Activated naive CD4-positive, alpha-beta T cell treated with anti-CD3 and anti-CD28 coated beads for 36 hours (primary cell): Measurements from ENCODE around the gene ANKMY1. TPM values are rescaled to one million over a fixed set of nuclear protein-coding genes. Genes with fewer than 3 reads are reported as not detected.

Experiments used
- CTCF ChIA-PET: fragments of 350-600 bp; sonication (Branson Sonifier 250); formaldehyde crosslinking; loops from one replicate; lab custom pipeline; 2021; ENCODE audit warnings: antibody characterized with exemption; lab: Charles Lee
- DNase-seq: peaks from one replicate; pipeline ENCODE4 v3.0.0-alpha.2; 2020
- H3K27ac Mint-ChIP-seq: one replicate; pipeline ENCODE4 v1.8.0; 2021; ENCODE audit warnings: mild to moderate bottlenecking, mixed read lengths
- H3K27me3 Mint-ChIP-seq: one replicate; pipeline ENCODE4 v1.8.0; 2021; ENCODE audit warnings: low read depth, mixed read lengths
- H3K36me3 Mint-ChIP-seq: one replicate; pipeline ENCODE4 v1.8.0; 2021; ENCODE audit warnings: low read depth, mixed read lengths
- H3K4me1 Mint-ChIP-seq: one replicate; pipeline ENCODE4 v1.8.0; 2021; ENCODE audit warnings: low read depth, mixed read lengths
- H3K4me3 Mint-ChIP-seq: one replicate; pipeline ENCODE4 v1.8.0; 2021; ENCODE audit warnings: mild to moderate bottlenecking, moderate library complexity, mixed read lengths
- H3K9me3 Mint-ChIP-seq: one replicate; pipeline ENCODE4 v1.8.0; 2021; ENCODE audit warnings: mixed read lengths
- intact Hi-C: fragments of 100-400 bp; cut with micrococcal nuclease; formaldehyde crosslinking; loops from one replicate; pipeline ENCODE4 v1.15.1; 2023
- total RNA-seq, 2 experiments: library from RNA; stranded (reverse); gene quantifications; one replicate each; pipeline ENCODE4 v1.2.3, GENCODE V29; 2021

The ANKMY1 gene
- total RNA-seq, 2 experiments from 2014 or later: 17.0 to 17.4 TPM

DNA sequence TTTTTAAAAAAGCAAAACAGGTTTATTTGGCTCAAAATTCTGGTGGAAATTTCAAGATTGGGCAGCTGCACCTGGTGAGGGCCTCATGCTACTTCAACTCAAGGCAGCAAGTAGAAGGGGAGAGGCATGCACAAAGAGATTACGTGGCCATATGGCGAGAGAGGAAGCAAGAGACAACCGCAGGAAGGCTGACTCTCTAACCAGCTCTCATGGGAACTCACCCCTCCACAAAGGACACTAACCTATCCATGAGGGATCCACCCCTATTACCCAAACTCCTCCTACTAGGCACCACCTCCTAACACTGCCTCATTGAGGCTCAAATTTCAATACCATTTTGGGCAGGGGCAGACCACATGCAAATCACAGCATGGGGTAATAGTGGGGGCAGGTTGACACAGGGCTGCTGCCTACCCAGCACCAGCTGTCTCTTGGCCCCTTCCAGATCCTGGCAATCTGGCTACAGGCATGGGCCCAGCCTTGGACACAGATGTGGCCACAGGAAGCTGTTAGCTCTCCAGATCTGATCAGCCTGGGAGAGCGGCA, 26.8 kb upstream of the ANKMY1 start:
- Mint-ChIP-seq H3K4me1 (peaks cover 54% of the 10 kb centered on the region), H3K9me3 (peaks cover 2% of the 10 kb centered on the region), H3K27ac (no peak overlapping the region), H3K36me3 (peaks cover 10% of the 10 kb centered on the region), H3K27me3 (no peaks in the 10 kb centered on the region), H3K4me3 (peak overlapping the region; percentile 92)
- intact Hi-C loops: no loop called here
- no peak for DNase-seq
- CTCF ChIA-PET: interaction anchor here (0.5 to 2.5 kb wide), 3 partner anchors 15 to 71 kb away, joined by 4 to 11 read pairs (median 5); no protein-coding TSS in a partner anchor

DNA sequence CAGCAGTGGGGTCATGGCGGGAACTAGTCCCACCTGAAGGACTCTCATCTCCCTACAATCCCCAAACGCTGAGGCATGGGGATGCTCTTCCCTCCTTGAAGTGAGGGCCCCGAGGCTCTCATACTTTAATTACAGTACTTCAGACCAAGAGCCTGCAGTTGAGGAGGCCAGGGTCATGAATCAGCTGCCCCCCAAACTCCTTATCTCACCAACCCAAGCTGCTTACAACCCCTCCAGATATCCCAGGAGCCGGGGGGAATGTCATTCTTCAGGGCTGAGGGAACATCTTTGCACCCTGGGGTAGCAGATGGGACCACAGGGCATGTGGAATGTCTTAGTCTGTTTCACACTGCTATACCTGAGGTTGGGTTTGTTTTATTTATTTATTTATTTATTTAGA, 26.0 kb upstream of the ANKMY1 start:
- no peaks in the 10 kb centered on the region for H3K27me3 Mint-ChIP-seq
- no peak overlapping the region for H3K4me3 Mint-ChIP-seq
- H3K36me3 Mint-ChIP-seq: peaks cover 9% of the 10 kb centered on the region
- intact Hi-C loops: no loop called here
- peaks cover 56% of the 10 kb centered on the region for H3K4me1 Mint-ChIP-seq
- CTCF ChIA-PET: no interaction called here
- peaks cover 2% of the 10 kb centered on the region for H3K9me3 Mint-ChIP-seq
- H3K27ac Mint-ChIP-seq: no peak overlapping the region
- DNase-seq: no peak

- no peak for DNase-seq
- CTCF ChIA-PET: interaction anchor here (1.7 kb wide), 1 partner anchor 16 kb away, joined by 6 read pairs; no protein-coding TSS in a partner anchor
- Mint-ChIP-seq H3K9me3 (peaks cover 2% of the 10 kb centered on the region), H3K4me1 (peaks cover 49% of the 10 kb centered on the region), H3K27ac (no peak overlapping the region), H3K36me3 (peaks cover 9% of the 10 kb centered on the region), H3K27me3 (no peaks in the 10 kb centered on the region), H3K4me3 (no peak overlapping the region)
- intact Hi-C loops: no loop called here
Observed at GRCh38 chr2:240582781-240583180, 25.0 kb upstream of the ANKMY1 start.

DNA sequence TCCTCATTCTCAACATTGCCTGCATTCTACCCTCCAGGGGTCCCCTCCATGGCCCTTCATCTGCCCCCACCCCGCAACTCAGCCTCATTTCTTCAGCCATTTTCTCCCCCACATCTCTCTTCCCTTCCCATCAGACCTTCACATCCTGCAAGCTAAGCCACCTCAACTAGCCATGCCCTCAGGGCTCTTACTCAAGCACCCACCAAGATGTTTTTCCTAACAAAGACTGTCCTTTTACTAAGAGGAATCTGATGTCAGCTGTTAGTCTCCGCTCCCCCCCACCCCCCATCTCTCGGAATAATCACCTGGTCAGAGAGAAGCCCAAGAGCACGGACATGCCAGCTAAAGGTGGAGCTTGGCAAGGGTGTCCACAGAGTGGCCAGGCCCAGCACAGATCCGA, 24.0 kb upstream of the ANKMY1 start:
- no peak for DNase-seq
- peaks cover 42% of the 10 kb centered on the region for H3K4me1 Mint-ChIP-seq
- peaks cover 9% of the 10 kb centered on the region for H3K36me3 Mint-ChIP-seq
- H3K9me3 Mint-ChIP-seq: peaks cover 2% of the 10 kb centered on the region
- intact Hi-C loops: no loop called here
- no peak overlapping the region for H3K4me3 Mint-ChIP-seq
- CTCF ChIA-PET: interaction anchor here (0.6 to 1.7 kb wide), 3 partner anchors 13 to 237 kb away, joined by 4 to 6 read pairs (median 4); no protein-coding TSS in a partner anchor
- H3K27ac Mint-ChIP-seq: no peak overlapping the region
- no peaks in the 10 kb centered on the region for H3K27me3 Mint-ChIP-seq

DNA sequence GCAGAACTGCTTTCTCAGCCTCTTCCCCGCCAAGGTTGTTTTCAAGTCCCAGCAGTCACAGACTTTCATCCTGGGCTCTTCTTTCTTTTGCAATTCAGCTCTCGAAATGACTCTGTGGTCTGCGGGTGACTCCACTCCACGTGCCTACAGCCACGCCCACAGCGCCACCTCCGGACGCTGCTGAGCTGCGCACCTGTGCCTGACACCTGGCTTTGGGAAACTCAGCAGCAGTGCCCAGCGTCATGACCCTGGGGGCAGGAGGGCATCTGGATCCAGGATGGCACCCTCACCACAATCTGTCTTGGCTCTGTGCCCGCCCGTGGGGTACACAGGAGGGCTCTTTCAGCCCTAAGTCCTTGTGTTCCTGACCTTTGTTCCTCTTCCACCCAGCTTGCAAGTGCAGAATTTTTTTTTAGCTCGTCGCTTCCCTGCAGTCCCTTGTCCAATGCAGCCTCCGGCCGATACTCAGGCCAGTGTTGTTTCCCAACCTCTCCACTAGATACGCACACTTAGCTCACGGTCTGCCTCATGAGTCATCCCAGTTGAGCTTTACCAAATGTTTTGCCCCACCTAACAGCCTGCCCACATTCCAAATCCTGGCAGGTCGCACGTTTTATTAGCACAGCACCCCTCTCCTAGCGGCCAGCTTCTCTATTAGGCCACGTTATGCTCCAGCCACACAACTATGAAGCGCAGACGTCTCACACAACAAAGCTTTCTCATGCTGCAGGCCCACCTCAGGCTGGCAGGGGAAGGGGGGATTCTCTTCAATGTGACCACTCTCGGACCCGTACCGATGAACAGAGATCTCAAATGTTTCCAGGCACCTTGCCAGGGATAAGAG, 22.2 kb upstream of the ANKMY1 start:
- intact Hi-C loops: loop anchor here (1.0 kb wide), 2 partner anchors 13 to 66 kb away; no protein-coding TSS in a partner anchor
- Mint-ChIP-seq H3K36me3 (peaks cover 7% of the 10 kb centered on the region), H3K27ac (peak overlapping the region; percentile 84), H3K4me3 (no peak overlapping the region), H3K9me3 (peaks cover 2% of the 10 kb centered on the region), H3K4me1 (peaks cover 36% of the 10 kb centered on the region), H3K27me3 (no peaks in the 10 kb centered on the region)
- CTCF ChIA-PET: interaction anchor here (0.6 to 1.9 kb wide), 7 partner anchors 11 to 149 kb away, joined by 3 to 21 read pairs (median 3); no protein-coding TSS in a partner anchor
- DNase-seq: peak; percentile 83

DNA sequence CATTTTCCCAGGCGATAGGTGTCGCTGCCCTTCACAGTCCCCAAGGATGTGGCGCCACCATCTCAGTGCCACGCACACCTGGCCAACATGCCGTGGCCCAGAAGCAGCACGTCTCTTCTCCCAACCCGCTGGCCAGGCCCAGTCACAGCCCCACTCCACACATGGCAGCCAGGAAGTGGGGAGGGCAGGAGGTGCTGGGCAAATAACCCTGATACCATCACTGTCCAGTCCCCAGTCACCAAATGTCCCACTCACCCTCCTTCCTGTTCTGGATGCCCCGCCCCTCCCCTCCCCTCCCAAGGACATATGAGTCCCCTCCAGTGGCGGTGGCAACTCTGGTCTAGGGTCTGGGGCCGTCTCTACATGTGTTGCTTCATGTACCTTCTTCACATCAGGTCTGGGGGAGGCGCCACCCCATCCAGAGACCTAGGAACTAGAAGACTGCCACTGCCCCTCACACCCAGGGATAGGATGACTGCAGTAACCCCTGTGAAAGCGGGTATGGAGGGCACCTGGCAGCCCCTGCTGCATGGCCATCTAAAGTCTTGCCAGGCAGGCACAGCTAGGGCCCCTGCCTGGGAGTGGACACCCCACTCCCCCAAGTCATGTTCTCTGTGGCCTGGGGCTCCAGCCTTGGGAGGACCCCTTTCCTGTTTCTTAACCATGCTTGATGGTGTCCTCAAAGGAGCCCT, 21.4 kb upstream of the ANKMY1 start:
- DNase-seq: no peak
- intact Hi-C loops: loop anchor here (1.0 kb wide), 2 partner anchors 12 to 65 kb away; no protein-coding TSS in a partner anchor
- peaks cover 28% of the 10 kb centered on the region for H3K4me1 Mint-ChIP-seq
- peaks cover 7% of the 10 kb centered on the region for H3K36me3 Mint-ChIP-seq
- CTCF ChIA-PET: interaction anchor here (0.6 to 1.9 kb wide), 6 partner anchors 10 to 140 kb away, joined by 3 to 21 read pairs (median 4); no protein-coding TSS in a partner anchor
- no peak overlapping the region for H3K4me3 Mint-ChIP-seq
- H3K9me3 Mint-ChIP-seq: peaks cover 2% of the 10 kb centered on the region
- H3K27me3 Mint-ChIP-seq: no peaks in the 10 kb centered on the region
- H3K27ac Mint-ChIP-seq: peak overlapping the region; percentile 84

DNA sequence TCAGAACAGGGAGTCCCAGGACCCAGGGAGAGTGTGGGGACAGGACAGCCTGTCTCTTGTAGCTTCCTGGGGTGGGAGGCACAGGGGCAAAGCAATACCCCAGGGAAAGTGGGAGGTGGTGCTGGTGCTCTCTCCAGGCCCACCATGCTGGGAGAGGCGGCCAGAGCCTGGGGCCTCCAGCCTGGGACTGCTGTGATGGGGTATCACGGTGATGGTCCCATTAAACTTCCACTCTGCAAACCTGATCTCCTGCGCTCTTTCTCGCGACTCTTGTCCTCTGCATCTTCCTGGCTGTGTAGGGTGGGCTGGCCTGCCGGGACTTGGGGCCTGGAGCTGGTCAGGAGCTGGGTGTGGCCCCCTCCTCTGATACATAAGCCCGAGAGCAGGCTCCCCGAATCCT, 20.7 kb upstream of the ANKMY1 start:
- DNase-seq: no peak
- peak overlapping the region; percentile 72 for H3K27ac Mint-ChIP-seq
- no peak overlapping the region for H3K4me3 Mint-ChIP-seq
- H3K4me1 Mint-ChIP-seq: peaks cover 27% of the 10 kb centered on the region
- H3K27me3 Mint-ChIP-seq: no peaks in the 10 kb centered on the region
- H3K36me3 Mint-ChIP-seq: peaks cover 7% of the 10 kb centered on the region
- intact Hi-C loops: no loop called here
- H3K9me3 Mint-ChIP-seq: peaks cover 2% of the 10 kb centered on the region
- CTCF ChIA-PET: no interaction called here

- Mint-ChIP-seq H3K27me3 (no peaks in the 10 kb centered on the region), H3K4me1 (peaks cover 26% of the 10 kb centered on the region), H3K9me3 (peaks cover 2% of the 10 kb centered on the region), H3K27ac (no peak overlapping the region), H3K4me3 (no peak overlapping the region), H3K36me3 (peaks cover 7% of the 10 kb centered on the region)
- intact Hi-C loops: no loop called here
- DNase-seq: no peak
- CTCF ChIA-PET: no interaction called here
Observed at GRCh38 chr2:240578110-240578450, 20.3 kb upstream of the ANKMY1 start.

GRCh38 chr2:240577281-240578109, 19.7 kb upstream of the ANKMY1 start:
- Mint-ChIP-seq H3K4me1 (peaks cover 26% of the 10 kb centered on the region), H3K4me3 (no peak overlapping the region), H3K27ac (no peak overlapping the region), H3K9me3 (peaks cover 2% of the 10 kb centered on the region), H3K27me3 (no peaks in the 10 kb centered on the region), H3K36me3 (peaks cover 7% of the 10 kb centered on the region)
- CTCF ChIA-PET: no interaction called here
- no peak for DNase-seq
- intact Hi-C loops: no loop called here

- CTCF ChIA-PET: no interaction called here
- Mint-ChIP-seq H3K4me1 (peaks cover 20% of the 10 kb centered on the region), H3K36me3 (peaks cover 5% of the 10 kb centered on the region), H3K4me3 (no peak overlapping the region), H3K27ac (no peak overlapping the region), H3K27me3 (no peaks in the 10 kb centered on the region), H3K9me3 (peaks cover 2% of the 10 kb centered on the region)
- intact Hi-C loops: no loop called here
- no peak for DNase-seq
Observed at GRCh38 chr2:240576436-240577205, 18.8 kb upstream of the ANKMY1 start.

- H3K4me1 Mint-ChIP-seq: peaks cover 24% of the 10 kb centered on the region
- H3K27ac Mint-ChIP-seq: no peak overlapping the region
- no peaks in the 10 kb centered on the region for H3K9me3 Mint-ChIP-seq
- no peaks in the 10 kb centered on the region for H3K27me3 Mint-ChIP-seq
- intact Hi-C loops: no loop called here
- CTCF ChIA-PET: no interaction called here
- DNase-seq: no peak
- H3K4me3 Mint-ChIP-seq: no peak overlapping the region
- peaks cover 3% of the 10 kb centered on the region for H3K36me3 Mint-ChIP-seq
Observed at GRCh38 chr2:240576036-240576435, 18.2 kb upstream of the ANKMY1 start.
